H1 (cell line): ENCODE measurements around the gene PCDHGA11. TPM values are rescaled to one million over a fixed set of nuclear protein-coding genes. Genes with fewer than 3 reads are reported as not detected.

Experiments
- CTCF ChIA-PET: fragments of 300-600 bp; sonication (Branson Sonifier 250); formaldehyde crosslinking; loops from one replicate; lab custom pipeline; 2021; ENCODE audit not compliant: partially characterized antibody; lab: Charles Lee
- POLR2A ChIA-PET: fragments of 300-600 bp; sonication (Branson Sonifier 250); formaldehyde crosslinking; loops from one replicate; lab custom pipeline; 2021; ENCODE audit warnings: inconsistent platforms; ENCODE audit not compliant: partially characterized antibody; lab: Charles Lee
- DNase-seq, 2 experiments: peaks; one replicate each; pipeline versions ENCODE4 v3.0.0 to v3.0.0-alpha.2; 2010 to 2022; ENCODE audit warnings: low spot score in 2 of 2, low read depth in 1 of 2, mixed read lengths in 1 of 2
- FAIRE-seq: peaks from 2 replicates; lab custom pipeline; 2011; peaks lifted over from hg19 to GRCh38; lab: Jason Lieb, UNC
- H2AFZ ChIP-seq: 2 replicates; pipeline ENCODE4 v1.8.1; 2012; ENCODE audit warnings: low read length, inconsistent platforms
- H2AK5ac ChIP-seq: 2 replicates; pipeline ENCODE4 v1.6.1; 2013; ENCODE audit warnings: low read depth, low read length
- H2BK120ac ChIP-seq: replicated peaks from 2 replicates; pipeline ENCODE3; 2013; ENCODE audit warnings: low read depth, low read length, inconsistent platforms
- H2BK12ac ChIP-seq: 2 replicates; pipeline ENCODE4 v1.6.1; 2013; ENCODE audit warnings: low read depth, low read length
- H2BK15ac ChIP-seq: 2 replicates; pipeline ENCODE4 v1.6.1; 2013; ENCODE audit warnings: low read length
- H2BK20ac ChIP-seq: 2 replicates; pipeline ENCODE4 v1.6.1; 2013; ENCODE audit warnings: low read length
- H2BK5ac ChIP-seq: 2 replicates; pipeline ENCODE4 v1.6.1; 2013; ENCODE audit warnings: low read depth, low read length
- H3K14ac ChIP-seq: 2 replicates; pipeline ENCODE4 v1.6.1; 2013; ENCODE audit warnings: inconsistent platforms; ENCODE audit not compliant: insufficient read length
- H3K18ac ChIP-seq: 2 replicates; pipeline ENCODE4 v1.6.1; 2013; ENCODE audit warnings: low read length; ENCODE audit errors: extremely low read depth
- H3K23ac ChIP-seq: 2 replicates; pipeline ENCODE4 v1.6.1; 2013; ENCODE audit warnings: inconsistent platforms; ENCODE audit not compliant: insufficient read length
- H3K23me2 ChIP-seq: 2 replicates; pipeline ENCODE4 v1.6.1; 2013; ENCODE audit warnings: low read depth, low read length
- H3K27ac ChIP-seq: 2 replicates; pipeline ENCODE4 v1.6.1; 2011; ENCODE audit warnings: low read depth, low read length, inconsistent platforms
- H3K27me3 ChIP-seq, 4 experiments: replicated peaks in 1 of 4; 1 replicate in 1 of 4; 2 replicates in 3 of 4; pipeline versions ENCODE4 v1.6.1 to v1.8.1; 2011 to 2013; ENCODE audit warnings: low read length in 3 of 4, mild to moderate bottlenecking in 3 of 4, inconsistent platforms in 2 of 4, mixed read lengths in 2 of 4, moderate library complexity in 1 of 4; ENCODE audit not compliant: control insufficient read depth in 3 of 4, insufficient read depth in 3 of 4; ENCODE audit errors: extremely low read depth in 1 of 4
- H3K36me3 ChIP-seq, 4 experiments: 2 replicates each; pipeline versions ENCODE4 v1.6.1 to v1.8.1; 2011 to 2013; ENCODE audit warnings: mild to moderate bottlenecking in 4 of 4, low read length in 3 of 4, moderate library complexity in 2 of 4, control low read depth in 1 of 4, inconsistent platforms in 1 of 4; ENCODE audit not compliant: insufficient read depth in 4 of 4, control insufficient read depth in 2 of 4
- H3K4ac ChIP-seq: replicated peaks from 2 replicates; pipeline ENCODE3; 2013; ENCODE audit warnings: low read length, low read depth, mixed read lengths, inconsistent platforms; ENCODE audit not compliant: insufficient read length
- H3K4me1 ChIP-seq, 4 experiments: replicated peaks in 1 of 4; 1 replicate in 1 of 4; 2 replicates in 3 of 4; pipeline versions ENCODE4 v1.6.1 to v1.8.1; 2011 to 2013; ENCODE audit warnings: low read length in 3 of 4, inconsistent platforms in 2 of 4, mixed read lengths in 1 of 4; ENCODE audit not compliant: insufficient read depth in 4 of 4, control insufficient read depth in 3 of 4
- H3K4me2 ChIP-seq, 2 experiments: 2 replicates each; pipeline versions ENCODE4 v1.6.1 to v1.8.1; 2011 to 2013; ENCODE audit warnings: low read depth in 2 of 2, low read length in 2 of 2, control low read depth in 1 of 2, inconsistent platforms in 1 of 2, mild to moderate bottlenecking in 1 of 2; ENCODE audit not compliant: insufficient read depth in 1 of 2
- H3K4me3 ChIP-seq, 4 experiments: fragments of 200-600, 300-600 bp in 1 of 4; sonication (generic), shearing (Covaris generic), sonication (Bioruptor Twin) in 1 of 4; 2 replicates each; pipeline versions ENCODE4 v1.5.1 to v1.8.1; 2011 to 2016; ENCODE audit warnings: low read length in 4 of 4, low read depth in 3 of 4, control low read depth in 2 of 4, inconsistent platforms in 2 of 4, mild to moderate bottlenecking in 2 of 4, mixed read lengths in 1 of 4, moderate library complexity in 1 of 4; ENCODE audit not compliant: insufficient read depth in 2 of 4; ENCODE audit errors: extremely low read depth in 1 of 4
- H3K56ac ChIP-seq: replicated peaks from 2 replicates; pipeline ENCODE3; 2013; ENCODE audit warnings: low read depth, mild to moderate bottlenecking, mixed read lengths, low read length, inconsistent platforms; ENCODE audit not compliant: insufficient read length
- H3K79me1 ChIP-seq: 2 replicates; pipeline ENCODE4 v1.6.1; 2013; ENCODE audit warnings: low read depth, low read length, control low read depth
- H3K79me2 ChIP-seq, 2 experiments: 2 replicates each; pipeline versions ENCODE4 v1.6.1 to v1.8.1; 2012 to 2013; ENCODE audit warnings: low read length in 2 of 2, mild to moderate bottlenecking in 2 of 2, inconsistent platforms in 1 of 2; ENCODE audit not compliant: insufficient read depth in 2 of 2, control insufficient read depth in 1 of 2
- H3K9ac ChIP-seq, 4 experiments: replicated peaks in 1 of 4; 1 replicate in 1 of 4; 2 replicates in 3 of 4; pipeline versions ENCODE4 v1.6.1 to v1.8.1; 2011 to 2013; ENCODE audit warnings: low read depth in 3 of 4, low read length in 3 of 4, control low read depth in 2 of 4, mild to moderate bottlenecking in 2 of 4, moderate library complexity in 2 of 4, inconsistent platforms in 1 of 4; ENCODE audit errors: extremely low read depth in 1 of 4
- H3K9me3 ChIP-seq, 2 experiments: 2 replicates each; pipeline versions ENCODE4 v1.6.1 to v1.8.1; 2012 to 2013; ENCODE audit warnings: mild to moderate bottlenecking in 2 of 2, moderate library complexity in 2 of 2, control low read depth in 1 of 2, inconsistent platforms in 1 of 2, low read depth in 1 of 2, low read length in 1 of 2, mixed read lengths in 1 of 2; ENCODE audit not compliant: insufficient read depth in 2 of 2
- H4K20me1 ChIP-seq, 2 experiments: replicated peaks in 1 of 2; 2 replicates each; pipeline versions ENCODE3 to v1.8.1; 2011 to 2013; ENCODE audit warnings: inconsistent platforms in 2 of 2, low read length in 2 of 2, mild to moderate bottlenecking in 1 of 2; ENCODE audit not compliant: insufficient read depth in 2 of 2, control insufficient read depth in 1 of 2
- H4K5ac ChIP-seq: 2 replicates; pipeline ENCODE4 v1.6.1; 2013; ENCODE audit warnings: low read length, low read depth, mixed read lengths, inconsistent platforms; ENCODE audit not compliant: insufficient read length
- H4K8ac ChIP-seq: 2 replicates; pipeline ENCODE4 v1.8.0; 2013; ENCODE audit warnings: mild to moderate bottlenecking, moderate library complexity, low read length, inconsistent platforms; ENCODE audit not compliant: insufficient read depth; ENCODE audit errors: extremely low read depth
- H4K91ac ChIP-seq: replicated peaks from 2 replicates; pipeline ENCODE3; 2013; ENCODE audit warnings: low read length, mixed read lengths, inconsistent platforms; ENCODE audit not compliant: insufficient read length
- CTCF ChIP-seq, 3 experiments: IDR thresholded peaks; 1 replicate in 2 of 3; 2 replicates in 1 of 3; pipeline versions ENCODE4 v1.5.1 to v1.6.1; 2011; ENCODE audit warnings: low read length in 3 of 3, mild to moderate bottlenecking in 3 of 3, inconsistent platforms in 2 of 3, low read depth in 1 of 3, moderate library complexity in 1 of 3; ENCODE audit not compliant: insufficient read depth in 1 of 3; ENCODE audit errors: control extremely low read depth in 1 of 3
- E2F6 ChIP-seq: IDR thresholded peaks from 2 replicates; pipeline ENCODE4 v1.6.1; 2012; ENCODE audit warnings: inconsistent platforms
- POU5F1 ChIP-seq: IDR thresholded peaks from 2 replicates; pipeline ENCODE4 v1.6.1; 2011; ENCODE audit warnings: low read depth, mild to moderate bottlenecking, low read length, moderate library complexity
- RAD21 ChIP-seq, 2 experiments: IDR thresholded peaks in 1 of 2; conservative IDR thresholded peaks in 1 of 2; 2 replicates each; pipeline ENCODE4 v1.6.1; 2011; ENCODE audit warnings: low read depth in 2 of 2, low read length in 2 of 2, improper control_type of control experiment in 1 of 2, inconsistent platforms in 1 of 2, mild to moderate bottlenecking in 1 of 2, moderate library complexity in 1 of 2
- TEAD4 ChIP-seq: IDR thresholded peaks from 2 replicates; pipeline ENCODE4 v1.6.1; 2012; ENCODE audit warnings: low read depth, low read length, inconsistent platforms, mixed read lengths
- WGBS, 2 experiments: shearing (Covaris generic) in 1 of 2; methylation state at CpG; one replicate each; pipeline versions ENCODE4 v1.1.6 to v1.1.7; 2013 to 2015; ENCODE audit warnings: low lambda C conversion rate in 2 of 2, mixed read lengths in 2 of 2, inconsistent platforms in 1 of 2, low coverage in 1 of 2, missing lambda C conversion rate in 1 of 2; ENCODE audit not compliant: insufficient replicate concordance in 2 of 2, insufficient coverage in 1 of 2, insufficient read length in 1 of 2; ENCODE audit errors: extremely low coverage in 1 of 2, missing lambda C conversion rate in 1 of 2; 5-methylcytosine and 5-hydroxymethylcytosine counted together
- long read RNA-seq, 2 experiments: library from RNA in 1 of 2; library from capped mRNA in 1 of 2; stranded (forward); transcript quantifications; one replicate each; pipeline ENCODE4 v2.0.0, GENCODE V29; 2021; ENCODE audit warnings: inconsistent platforms in 1 of 2
- polyA minus RNA-seq, 3 experiments: library from RNA; depleted of rRNA, polyadenylated mRNA; stranded (reverse); fragments of >200 nt; gene quantifications; 1 replicate in 2 of 3; 2 replicates in 1 of 3; pipeline ENCODE4 v1.2.3, GENCODE V29; 2011
- polyA plus RNA-seq, 7 experiments: library from polyadenylated mRNA; depleted of rRNA in 3 of 7; stranded (reverse) in 5 of 7; unstranded in 2 of 7; fragments of >200 nt in 5 of 7; fragments of 200-250 nt in 2 of 7; gene quantifications; 1 replicate in 5 of 7; 2 replicates in 1 of 7; 4 replicates in 1 of 7; pipeline versions ENCODE4 v1.2.1 to v1.2.3, GENCODE V29; 2011 to 2013; ENCODE audit warnings: missing spikeins in 2 of 7, mixed read lengths in 2 of 7
- total RNA-seq: library from RNA; stranded (reverse); fragmentation: NEBNext Ultra II Directional; extraction: Animal tissue kit (Norgen Biotek cat#: 25700); gene quantifications from 2 replicates; pipeline ENCODE4 v1.2.1, GENCODE V29; 2021

PCDHGA11 gene
- total RNA-seq: 8.2 and 8.3 TPM in 2 replicates
- 2.2 and 2.7 TPM in 2 replicates for polyA plus RNA-seq (2011; rRNA removed)
- polyA plus RNA-seq (2011; cell fraction: cytosol; rRNA removed): 1.5 TPM
- polyA plus RNA-seq (2011; cell fraction: nucleus; rRNA removed): 7.0 TPM
- polyA plus RNA-seq (2012, experiment 1 of 2): 1.5 to 2.4 TPM (median 1.7 TPM) in 4 replicates
- 1.2 TPM for polyA plus RNA-seq (2012, experiment 2 of 2)
- polyA plus RNA-seq (2013, experiment 1 of 2): 6.6 TPM
- 5.2 TPM for polyA plus RNA-seq (2013, experiment 2 of 2)
- 7.0 and 8.0 TPM in 2 replicates for polyA minus RNA-seq (2011; rRNA and poly(A)+ RNA removed)
- polyA minus RNA-seq (2011; cell fraction: cytosol; rRNA and poly(A)+ RNA removed): 4.0 TPM
- 30.1 TPM for polyA minus RNA-seq (2011; cell fraction: nucleus; rRNA and poly(A)+ RNA removed)
- long read RNA-seq, experiment 1, partial matches to known transcripts: 0 of 3 reads
- long read RNA-seq, experiment 1, other reads (novel, unspliced or antisense): 0 of 3 reads
- long read RNA-seq, experiment 2, partial matches to known transcripts: 0 of 2 reads
- long read RNA-seq, experiment 2, other reads (novel, unspliced or antisense): 0 of 2 reads

GRCh38 chr5:141420855-141421488, at the start of gene PCDHGA11:
TSS of gene PCDHGA11 (plus strand) at chr5:141421051. CDS start at chr5:141421228, 177 bp downstream.
- WGBS, 2 experiments: 67% methylated on average over 40 of the region's 42 CpGs; no CpG with 5 or more reads in 1 of the 2 experiments
- POLR2A ChIA-PET: interaction anchor here (1.2 to 2.6 kb wide), 7 partner anchors 12 to 143 kb away, joined by 3 to 14 read pairs (median 7); no protein-coding TSS in a partner anchor
- Histone ChIP-seq H3K79me2 (no peaks in the 10 kb centered on the region; a peak in 1 of 4 replicates), H3K23ac (no peak within 1 kb of the TSS), H2AFZ (no peak within 1 kb of the TSS; the same call in 1 of the 2 replicates), H4K8ac (no peak within 1 kb of the TSS), H3K36me3 (peaks cover 0 to 27% (median 3%) of the 10 kb centered on the region in 4 experiments; a peak in 3 of 8 replicates), H3K9ac (no peak within 1 kb of the TSS; a peak in 1 of 7 replicates), H4K5ac (peak within 1 kb of the TSS; percentile 74), H4K91ac (no peak within 1 kb of the TSS), H3K4me3 (peak within 1 kb of the TSS; percentile 15 to 52 (median 32); a peak in 6 of 8 replicates), H3K4me2 (peak within 1 kb of the TSS; percentile 35 to 48; a peak in 3 of 4 replicates), H3K14ac (no peak within 1 kb of the TSS), H2BK120ac (no peak within 1 kb of the TSS), H2BK5ac (no peak within 1 kb of the TSS), H3K4me1 (no peaks in the 10 kb centered on the region; a peak in 1 of 7 replicates), H3K79me1 (no peaks in the 10 kb centered on the region), H4K20me1 (no peaks in the 10 kb centered on the region), H2BK12ac (no peak within 1 kb of the TSS), H2BK20ac (no peak within 1 kb of the TSS), H2AK5ac (no peak within 1 kb of the TSS), H3K27me3 (peaks cover 0 to 12% (median 6%) of the 10 kb centered on the region in 4 experiments; a peak in 4 of 7 replicates), H3K9me3 (peaks cover 36 to 39% of the 10 kb centered on the region in 2 experiments), H3K18ac (no peak within 1 kb of the TSS), H3K27ac (no peak within 1 kb of the TSS), H3K23me2 (no peaks in the 10 kb centered on the region), H2BK15ac (no peak within 1 kb of the TSS), H3K56ac (no peak within 1 kb of the TSS), H3K4ac (no peak within 1 kb of the TSS)
- DNase-seq: peak in 1 of 2 experiments; percentile 91
- CTCF ChIA-PET: interaction anchor here (0.6 to 23.3 kb wide), 53 partner anchors 8 to 335 kb away, joined by 3 to 1236 read pairs (median 5); partner anchors contain the start of genes PCDHB10, PCDHB11, PCDHB14 and PCDHB15
- peak; percentile 84 for FAIRE-seq
- TF ChIP-seq POU5F1 (no peak), RAD21 (IDR thresholded peaks at IDR 0.05 in 1 of 2, conservative IDR thresholded peaks at IDR 0.05 in 1 of 2; ENCODE audit: low read depth in 2 of 2, low read length in 2 of 2) (peak; percentile 88 to 90), CTCF (IDR thresholded peaks at IDR 0.05; ENCODE audit: control extremely low read depth in 1 of 3, insufficient read depth in 1 of 3, low read depth in 1 of 3, low read length in 3 of 3) (peak; percentile 59 to 77 (median 75)), E2F6 (no peak), TEAD4 (peak; percentile 30; the same call in 1 of the 2 replicates)
